ENCODE results near the gene RAMP3.

Gene RAMP3

GRCh38 chr7:45180084-45180986 lies 22.7 kb downstream of the RAMP3 start:
- no peak for TF ChIP-seq CTCF (IDR thresholded peaks at IDR 0.05; ENCODE audit: low read depth, low read length)
- no peak for DNase-seq (ENCODE audit: extremely low read depth, low read depth)

GRCh38 chr7:45181286-45181960 lies 23.8 kb downstream of the RAMP3 start:
- no peak for DNase-seq (ENCODE audit: extremely low read depth, low read depth)
- no peak for TF ChIP-seq CTCF (IDR thresholded peaks at IDR 0.05; ENCODE audit: low read depth, low read length)

GRCh38 chr7:45181991-45182855 lies 24.6 kb downstream of the RAMP3 start:
- no peak for TF ChIP-seq CTCF (IDR thresholded peaks at IDR 0.05; ENCODE audit: low read depth, low read length)
- no peak for DNase-seq (ENCODE audit: extremely low read depth, low read depth)

GRCh38 chr7:45182856-45183710 lies 25.5 kb downstream of the RAMP3 start:
- TF ChIP-seq CTCF (IDR thresholded peaks at IDR 0.05; ENCODE audit: low read depth, low read length) = no peak
- DNase-seq (ENCODE audit: extremely low read depth, low read depth) = no peak

- DNase-seq (ENCODE audit: extremely low read depth, low read depth) = no peak
- no peak for TF ChIP-seq CTCF (IDR thresholded peaks at IDR 0.05; ENCODE audit: low read depth, low read length)
These were observed 26.2 kb downstream of the RAMP3 start for GRCh38 chr7:45183711-45184210.

GRCh38 chr7:45184326-45185027 lies 26.9 kb downstream of the RAMP3 start:
- TF ChIP-seq CTCF (IDR thresholded peaks at IDR 0.05; ENCODE audit: low read depth, low read length) = no peak
- no peak for DNase-seq (ENCODE audit: extremely low read depth, low read depth)
